Neural progenitor cell (in vitro differentiated cells): ENCODE measurements around the gene MARCHF3. TPM values are rescaled to one million over a fixed set of nuclear protein-coding genes. Genes with fewer than 3 reads are reported as not detected.

Source experiments
- DNase-seq: peaks from one replicate; pipeline ENCODE4 v3.0.0-alpha.2; 2016; ENCODE audit warnings: low spot score
- H2AFZ ChIP-seq: fragments of 200-600 bp; sonication (generic); replicated peaks from 2 replicates; pipeline ENCODE4 v1.6.1; 2016; ENCODE audit warnings: antibody characterized with exemption
- H3F3A ChIP-seq: fragments of 200-600 bp; sonication (generic); 2 replicates; pipeline ENCODE4 v1.6.1; 2016; ENCODE audit warnings: antibody characterized with exemption, low read depth
- H3K27ac ChIP-seq: fragments of 200-600 bp; sonication (generic); 2 replicates; pipeline ENCODE4 v1.5.1; 2016; ENCODE audit warnings: mild to moderate bottlenecking
- H3K27me3 ChIP-seq: fragments of 200-600 bp; sonication (generic); 2 replicates; pipeline ENCODE4 v1.6.1; 2016; ENCODE audit warnings: mild to moderate bottlenecking, moderate library complexity
- H3K36me3 ChIP-seq: fragments of 200-600 bp; sonication (generic); 2 replicates; pipeline ENCODE4 v1.5.1; 2016
- H3K4me1 ChIP-seq: fragments of 200-600 bp; sonication (generic); 2 replicates; pipeline ENCODE4 v1.6.1; 2016; ENCODE audit warnings: mixed run types
- H3K4me2 ChIP-seq: fragments of 200-600 bp; sonication (generic); 2 replicates; pipeline ENCODE4 v1.6.1; 2016
- H3K4me3 ChIP-seq: fragments of 200-600 bp; sonication (generic); 2 replicates; pipeline ENCODE4 v1.5.1; 2016
- H3K79me2 ChIP-seq: fragments of 200-600 bp; sonication (generic); 2 replicates; pipeline ENCODE4 v1.6.1; 2016; ENCODE audit warnings: low read depth
- H3K9ac ChIP-seq: fragments of 200-600 bp; sonication (generic); 2 replicates; pipeline ENCODE4 v1.6.1; 2016
- H3K9me3 ChIP-seq: fragments of 200-600 bp; sonication (generic); 2 replicates; pipeline ENCODE4 v1.5.1; 2016; ENCODE audit warnings: low read depth
- H4K20me1 ChIP-seq: fragments of 200-600 bp; sonication (generic); 2 replicates; pipeline ENCODE4 v1.6.1; 2016; ENCODE audit warnings: low read depth
- H3K27ac Mint-ChIP-seq: 3 replicates; pipeline ENCODE4 v1.8.0; 2021; ENCODE audit warnings: mixed read lengths
- H3K27me3 Mint-ChIP-seq: 2 replicates; pipeline ENCODE4 v1.8.0; 2022; ENCODE audit warnings: low read depth, mild to moderate bottlenecking, inconsistent platforms, moderate library complexity, mixed read lengths; ENCODE audit not compliant: insufficient read depth
- H3K36me3 Mint-ChIP-seq: 3 replicates; pipeline ENCODE4 v1.8.0; 2021; ENCODE audit warnings: mixed read lengths
- H3K4me1 Mint-ChIP-seq: 3 replicates; pipeline ENCODE4 v1.8.0; 2021; ENCODE audit warnings: mixed read lengths
- H3K4me3 Mint-ChIP-seq: 3 replicates; pipeline ENCODE4 v1.8.0; 2021; ENCODE audit warnings: mild to moderate bottlenecking, moderate library complexity, mixed read lengths
- H3K9me3 Mint-ChIP-seq: 3 replicates; pipeline ENCODE4 v1.8.0; 2020; ENCODE audit warnings: mixed read lengths
- CTCF ChIP-seq: fragments of 200-600 bp; sonication (generic); IDR thresholded peaks from 2 replicates; pipeline ENCODE4 v1.5.1; 2017; ENCODE audit warnings: antibody characterized with exemption, mild to moderate bottlenecking
- EZH2 ChIP-seq: fragments of 200-600 bp; sonication (generic); IDR thresholded peaks from 2 replicates; pipeline ENCODE4 v1.6.1; 2017; ENCODE audit warnings: antibody characterized with exemption, mild to moderate bottlenecking, moderate library complexity
- EZH2phosphoT487 ChIP-seq: fragments of 200-600 bp; sonication (generic); IDR thresholded peaks from 2 replicates; pipeline ENCODE4 v1.6.1; 2017; ENCODE audit warnings: antibody characterized with exemption
- total RNA-seq: library from RNA; depleted of rRNA; stranded (reverse); fragments of >200 nt; gene quantifications from 2 replicates; pipeline ENCODE4 v1.2.3, GENCODE V29; 2015; ENCODE audit warnings: low replicate concordance

MARCHF3 gene
- total RNA-seq, 1 donor from 2014 or later, result 6.1 TPM

GRCh38 chr5:126875303-126875785 is 155.0 kb downstream of the MARCHF3 start:
- peaks cover 2% of the 10 kb centered on the region for H3K4me1 ChIP-seq
- Mint-ChIP-seq H3K4me1 (peaks cover 12% of the 10 kb centered on the region), H3K27ac (no peak overlapping the region), H3K36me3 (peaks cover 10% of the 10 kb centered on the region), H3K4me3 (no peak overlapping the region), H3K27me3 (peaks cover 2% of the 10 kb centered on the region), H3K9me3 (no peaks in the 10 kb centered on the region)
- no peaks in the 10 kb centered on the region for H3K27me3 ChIP-seq
- no peaks in the 10 kb centered on the region for H4K20me1 ChIP-seq
- TF ChIP-seq CTCF, result no peak
- no peak for TF ChIP-seq EZH2phosphoT487
- no peak for TF ChIP-seq EZH2
- DNase-seq, result no peak
- H3F3A ChIP-seq, result no peaks in the 10 kb centered on the region
- no peak overlapping the region for H3K4me3 ChIP-seq
- H3K36me3 ChIP-seq, result no peaks in the 10 kb centered on the region
- H2AFZ ChIP-seq, result no peak overlapping the region
- no peaks in the 10 kb centered on the region for H3K79me2 ChIP-seq
- H3K9me3 ChIP-seq, result no peaks in the 10 kb centered on the region
- no peak overlapping the region for H3K9ac ChIP-seq
- no peak overlapping the region for H3K4me2 ChIP-seq
- no peak overlapping the region for H3K27ac ChIP-seq

- Mint-ChIP-seq H3K4me3 (no peak overlapping the region), H3K27me3 (peaks cover 4% of the 10 kb centered on the region), H3K9me3 (no peaks in the 10 kb centered on the region), H3K36me3 (peaks cover 10% of the 10 kb centered on the region), H3K27ac (peak overlapping the region; percentile 65), H3K4me1 (peaks cover 26% of the 10 kb centered on the region)
- Histone ChIP-seq H3K27ac (no peak overlapping the region), H3K9me3 (no peaks in the 10 kb centered on the region), H3K4me3 (no peak overlapping the region), H3K27me3 (no peaks in the 10 kb centered on the region), H3K79me2 (no peaks in the 10 kb centered on the region), H3K4me1 (peaks cover 21% of the 10 kb centered on the region), H2AFZ (no peak overlapping the region), H3K9ac (no peak overlapping the region), H3K36me3 (no peaks in the 10 kb centered on the region), H3F3A (peaks cover 16% of the 10 kb centered on the region), H3K4me2 (no peak overlapping the region), H4K20me1 (no peaks in the 10 kb centered on the region)
- no peak for TF ChIP-seq EZH2phosphoT487
- no peak for TF ChIP-seq EZH2
- no peak for TF ChIP-seq CTCF
- DNase-seq, result no peak
Measured at GRCh38 chr5:126872561-126873354, 157.6 kb downstream of the MARCHF3 start.

GRCh38 chr5:126871441-126871840 is 158.9 kb downstream of the MARCHF3 start:
- TF ChIP-seq EZH2, result no peak
- no peak for TF ChIP-seq CTCF
- TF ChIP-seq EZH2phosphoT487, result no peak

More at GRCh38 chr5:126871441-126871840, 158.9 kb downstream of the MARCHF3 start:
- peaks cover 16% of the 10 kb centered on the region for H3F3A ChIP-seq
- DNase-seq, result no peak
- peaks cover 21% of the 10 kb centered on the region for H3K4me1 ChIP-seq
- Mint-ChIP-seq H3K27ac (no peak overlapping the region), H3K4me1 (peaks cover 24% of the 10 kb centered on the region), H3K36me3 (peaks cover 10% of the 10 kb centered on the region), H3K27me3 (peaks cover 4% of the 10 kb centered on the region), H3K4me3 (no peak overlapping the region), H3K9me3 (no peaks in the 10 kb centered on the region)
- H3K27me3 ChIP-seq, result no peaks in the 10 kb centered on the region
- no peak overlapping the region for H3K27ac ChIP-seq
- no peak overlapping the region for H3K4me3 ChIP-seq
- H3K36me3 ChIP-seq, result no peaks in the 10 kb centered on the region
- H2AFZ ChIP-seq, result no peak overlapping the region
- H3K4me2 ChIP-seq, result no peak overlapping the region
- H3K79me2 ChIP-seq, result no peaks in the 10 kb centered on the region
- no peaks in the 10 kb centered on the region for H3K9me3 ChIP-seq
- no peaks in the 10 kb centered on the region for H4K20me1 ChIP-seq
- H3K9ac ChIP-seq, result no peak overlapping the region
